H54 (cell line): ENCODE results near the gene TEPSIN.

Experiments
- DNase-seq: peaks from one replicate; pipeline ENCODE4 v3.0.0; 2011; ENCODE audit warnings: low spot score, mixed read lengths; ENCODE audit not compliant: insufficient read length
- FAIRE-seq: peaks from 3 replicates; lab custom pipeline; 2011; peaks lifted over from hg19 to GRCh38; lab: Jason Lieb, UNC
- POLR2A ChIP-seq: IDR thresholded peaks from 2 replicates; pipeline ENCODE4 v1.6.1; 2011; ENCODE audit warnings: low read depth, mild to moderate bottlenecking, low read length

Gene TEPSIN

DNA sequence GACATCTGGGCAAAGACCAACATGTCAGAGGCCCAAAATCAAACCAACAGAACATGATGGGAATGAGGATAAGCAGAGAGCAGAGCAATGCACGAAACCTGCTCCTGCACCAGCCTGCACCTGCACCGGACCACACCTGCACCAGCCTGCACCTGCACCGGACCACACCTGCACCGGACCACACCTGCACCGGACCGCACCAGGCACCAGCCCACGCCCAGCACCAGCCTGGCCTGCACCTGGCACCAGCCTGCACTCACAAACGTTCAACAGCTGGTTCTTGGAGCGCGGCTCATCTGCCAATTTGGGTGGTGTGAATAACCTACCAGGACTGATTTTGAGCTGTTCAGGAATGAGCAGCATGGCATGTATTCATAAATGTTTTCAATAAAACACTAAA is 34.3 kb downstream of the TEPSIN start:
- no peak for FAIRE-seq

DNA sequence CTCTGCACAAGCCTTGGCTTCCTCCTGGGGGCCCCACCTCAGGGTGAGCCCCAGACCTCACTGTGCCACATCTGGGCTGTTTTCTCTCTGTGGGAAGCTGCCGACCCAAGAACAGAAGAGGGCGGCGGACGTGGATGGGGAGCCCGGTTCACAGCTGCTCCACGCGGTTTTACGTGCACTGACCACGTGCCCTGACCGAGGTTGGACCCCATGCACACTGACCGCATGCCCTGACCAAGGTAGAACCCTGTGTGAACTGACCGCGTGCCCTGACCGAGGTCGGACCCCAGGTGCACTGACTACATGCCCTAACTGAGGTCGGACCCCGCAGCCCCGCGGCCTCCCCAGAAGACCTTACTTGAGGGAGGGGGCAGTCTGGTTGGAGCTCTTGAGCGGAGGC is 35.7 kb downstream of the TEPSIN start:
- no peak for TF ChIP-seq POLR2A
- DNase-seq, result no peak

More for the DNA sequence above, 34.3 kb downstream of the TEPSIN start:
- no peak for TF ChIP-seq POLR2A
- no peak for DNase-seq

DNA sequence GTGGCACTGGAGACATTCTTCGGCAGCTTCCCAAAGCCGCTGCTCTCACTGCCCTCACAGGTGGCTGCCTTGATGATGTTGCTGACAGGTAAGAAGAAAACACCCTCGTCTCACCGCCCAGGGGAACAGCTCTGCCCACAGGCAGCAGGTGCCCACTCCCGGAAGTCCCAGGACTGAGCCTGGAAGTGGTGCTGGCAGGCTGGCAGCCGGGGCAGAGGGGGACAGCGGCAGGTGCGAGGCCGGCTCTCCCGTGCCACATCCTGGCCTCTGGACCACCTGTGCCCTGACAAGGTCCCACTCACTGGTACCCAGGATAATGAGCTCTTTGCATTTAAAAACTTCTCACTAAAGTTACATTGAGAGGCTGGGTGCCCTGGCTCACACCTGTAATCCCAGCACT is 36.5 kb downstream of the TEPSIN start:
- FAIRE-seq (no peak), DNase-seq (no peak)
- TF ChIP-seq POLR2A, result no peak

More for the DNA sequence above, 35.7 kb downstream of the TEPSIN start:
- FAIRE-seq, result no peak

DNA sequence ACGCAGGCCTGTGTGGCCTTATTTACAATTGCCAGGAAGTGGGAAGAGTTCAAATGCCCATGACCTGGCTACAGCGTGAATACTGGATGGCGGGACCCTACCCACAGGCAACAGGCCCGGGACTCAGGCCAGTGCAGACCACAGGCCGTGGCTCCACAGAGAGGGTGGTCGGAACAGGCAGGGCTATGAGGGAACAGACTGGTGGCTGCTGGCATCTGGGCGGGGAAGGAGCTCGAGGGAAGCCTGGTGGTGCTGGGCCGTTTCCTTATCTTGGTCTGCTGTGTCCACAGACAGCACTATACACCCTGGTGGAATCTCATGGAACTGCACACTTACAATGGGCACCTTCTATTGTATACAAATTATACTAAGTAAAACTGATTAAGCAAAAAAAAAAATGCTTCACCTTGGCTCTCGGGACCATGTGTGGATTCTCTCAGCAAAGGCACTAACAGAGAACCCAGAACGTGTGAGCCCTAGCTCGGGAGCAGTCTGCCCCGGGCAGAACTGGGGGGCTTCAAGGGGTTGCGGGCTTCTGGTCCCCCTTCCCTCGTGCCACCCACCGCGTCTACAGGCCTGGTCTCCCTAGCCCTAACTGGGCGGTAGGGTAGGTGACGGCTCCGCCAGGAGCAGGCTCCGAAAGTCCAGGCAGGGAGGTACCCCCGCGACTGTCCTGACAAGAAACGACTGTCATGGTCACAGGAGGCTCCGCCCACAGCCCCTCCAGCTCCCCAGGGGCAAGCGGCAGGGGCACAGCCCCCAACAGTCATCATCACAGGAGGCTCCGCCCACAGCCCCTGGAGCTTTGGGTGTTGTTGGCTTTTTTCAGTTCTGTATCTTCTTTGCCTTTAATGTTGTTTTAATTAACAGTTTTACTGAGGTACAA is 37.9 kb downstream of the TEPSIN start:
- peak; percentile 41 for FAIRE-seq
- TF ChIP-seq POLR2A, result no peak

DNA sequence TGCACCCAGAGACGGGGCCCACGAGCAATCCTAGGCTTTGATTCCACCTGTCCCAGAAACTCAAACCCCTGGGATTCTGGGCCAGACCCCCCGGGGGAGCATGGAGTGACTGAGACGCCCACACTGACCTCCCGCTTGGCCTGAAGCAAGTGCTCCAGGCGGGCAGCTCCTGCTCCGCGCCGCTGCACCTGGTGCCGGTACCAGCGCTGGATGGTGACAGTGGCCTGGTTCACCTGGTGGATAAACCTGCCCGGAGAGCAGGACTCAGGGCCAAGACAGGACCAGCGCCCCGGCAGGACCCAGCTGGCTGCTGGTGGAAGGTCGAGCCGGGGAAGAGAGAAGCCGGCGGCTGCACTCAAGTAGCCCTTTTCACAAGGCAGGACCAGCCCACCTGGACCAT is 38.7 kb downstream of the TEPSIN start:
- no peak for DNase-seq
- no peak for TF ChIP-seq POLR2A
- no peak for FAIRE-seq

More for the DNA sequence above, 37.9 kb downstream of the TEPSIN start:
- DNase-seq, result peak; percentile 89

DNA sequence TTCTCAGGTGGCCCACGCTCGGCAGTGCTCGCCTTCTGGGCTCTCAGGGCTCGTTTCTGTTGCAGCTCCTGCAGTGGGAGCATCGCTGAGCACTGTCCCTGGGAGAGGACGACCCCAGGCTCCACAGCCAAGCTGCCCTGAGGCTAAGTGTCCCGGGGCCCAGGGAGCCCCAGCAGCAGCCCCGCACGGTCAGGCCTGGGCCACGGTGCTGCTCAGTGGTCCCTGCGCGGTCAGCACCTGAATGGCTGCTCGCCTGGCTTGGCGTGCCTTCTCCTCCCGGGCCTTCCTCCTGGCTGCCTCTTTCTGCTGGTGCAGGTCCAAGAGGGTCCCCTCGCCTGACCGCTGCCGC is 39.4 kb downstream of the TEPSIN start:
- no peak for DNase-seq
- FAIRE-seq, result no peak
- TF ChIP-seq POLR2A, result no peak

DNA sequence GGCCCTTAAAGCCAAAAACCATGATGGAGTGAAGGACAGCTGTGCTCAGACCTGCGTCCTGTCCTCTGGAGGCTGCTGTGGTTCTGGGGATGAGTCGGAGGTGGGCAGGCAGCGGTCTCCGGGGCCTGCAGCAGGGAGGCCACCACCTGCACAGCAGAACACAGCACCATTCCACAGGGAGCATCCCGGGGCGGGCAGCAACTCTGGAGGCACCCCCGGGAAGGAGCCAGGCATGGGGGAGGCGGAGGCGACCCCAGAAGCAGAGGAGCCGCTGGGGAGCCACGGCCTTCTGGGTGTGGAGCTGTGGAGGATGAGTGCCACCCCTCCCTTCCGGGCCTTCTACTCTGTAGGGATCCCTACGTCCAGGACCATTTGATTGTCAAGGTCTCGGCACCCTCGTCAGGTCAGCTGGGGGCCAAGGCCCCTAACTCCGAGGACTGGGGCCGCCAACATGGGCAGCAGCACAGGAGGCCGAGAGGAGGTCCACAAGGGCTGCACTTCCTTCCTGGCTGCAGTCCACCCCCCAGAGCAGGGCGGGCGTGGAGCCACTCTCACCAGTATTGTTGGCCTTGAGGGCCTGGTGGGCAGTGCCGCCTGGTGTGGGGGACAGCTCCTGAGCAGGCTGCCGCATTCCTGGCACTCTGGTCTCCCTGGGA is 39.9 kb downstream of the TEPSIN start:
- DNase-seq, result no peak
- no peak for FAIRE-seq
- TF ChIP-seq POLR2A, result no peak

DNA sequence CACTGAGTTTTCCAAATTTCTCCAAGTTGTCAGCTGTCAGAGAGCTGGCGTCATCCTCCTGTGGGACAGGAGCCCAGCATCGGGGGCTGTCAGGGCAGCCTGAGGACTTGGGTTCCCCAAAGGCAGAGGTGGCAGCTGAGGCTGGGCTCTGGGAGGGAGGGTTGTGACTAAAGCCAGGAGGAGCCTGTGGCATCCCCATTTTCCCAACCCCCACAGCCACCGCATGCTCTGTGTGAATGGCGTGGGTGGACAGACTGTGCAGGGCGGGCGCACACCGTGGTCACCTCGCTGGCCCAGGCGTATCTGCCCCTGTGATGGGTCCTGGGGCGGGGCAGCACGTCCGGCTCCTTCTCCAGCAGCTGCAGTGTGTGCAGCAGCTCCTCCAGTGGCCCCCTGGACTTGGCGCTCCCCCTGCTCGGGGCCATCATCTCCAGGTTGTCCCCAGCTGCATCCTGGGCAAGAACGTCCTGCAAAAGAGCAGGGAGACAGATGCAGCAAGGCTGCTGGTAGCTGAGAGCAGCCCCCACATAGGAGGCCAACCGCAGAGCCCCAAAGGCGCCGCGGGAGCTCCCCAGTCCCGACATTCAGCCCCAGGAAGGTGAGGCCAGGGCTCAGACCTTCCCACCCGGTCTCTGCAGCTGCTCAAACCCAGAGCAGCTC is 40.9 kb downstream of the TEPSIN start:
- FAIRE-seq (no peak), DNase-seq (no peak)
- no peak for TF ChIP-seq POLR2A

DNA sequence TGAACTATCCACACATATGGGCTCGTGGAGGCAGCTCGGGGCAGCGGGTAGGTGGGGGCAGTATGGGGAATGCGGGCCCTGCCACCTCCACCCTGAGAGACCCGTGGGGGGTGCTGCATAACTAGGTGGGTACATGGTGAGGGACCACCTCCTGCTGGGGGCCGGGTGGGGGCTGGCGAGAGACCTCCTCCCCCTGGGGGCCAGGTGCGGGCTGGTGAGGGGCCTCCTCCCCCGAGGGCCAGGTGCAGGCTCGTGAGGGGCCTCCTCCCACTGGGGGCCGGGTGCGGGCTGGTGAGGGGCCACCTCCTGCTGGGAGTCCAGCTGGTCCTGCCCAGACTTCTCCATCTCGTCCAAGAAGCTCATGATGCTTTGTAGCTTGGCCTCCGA is 41.5 kb downstream of the TEPSIN start:
- TF ChIP-seq POLR2A, result no peak
- DNase-seq (no peak), FAIRE-seq (no peak)

DNA sequence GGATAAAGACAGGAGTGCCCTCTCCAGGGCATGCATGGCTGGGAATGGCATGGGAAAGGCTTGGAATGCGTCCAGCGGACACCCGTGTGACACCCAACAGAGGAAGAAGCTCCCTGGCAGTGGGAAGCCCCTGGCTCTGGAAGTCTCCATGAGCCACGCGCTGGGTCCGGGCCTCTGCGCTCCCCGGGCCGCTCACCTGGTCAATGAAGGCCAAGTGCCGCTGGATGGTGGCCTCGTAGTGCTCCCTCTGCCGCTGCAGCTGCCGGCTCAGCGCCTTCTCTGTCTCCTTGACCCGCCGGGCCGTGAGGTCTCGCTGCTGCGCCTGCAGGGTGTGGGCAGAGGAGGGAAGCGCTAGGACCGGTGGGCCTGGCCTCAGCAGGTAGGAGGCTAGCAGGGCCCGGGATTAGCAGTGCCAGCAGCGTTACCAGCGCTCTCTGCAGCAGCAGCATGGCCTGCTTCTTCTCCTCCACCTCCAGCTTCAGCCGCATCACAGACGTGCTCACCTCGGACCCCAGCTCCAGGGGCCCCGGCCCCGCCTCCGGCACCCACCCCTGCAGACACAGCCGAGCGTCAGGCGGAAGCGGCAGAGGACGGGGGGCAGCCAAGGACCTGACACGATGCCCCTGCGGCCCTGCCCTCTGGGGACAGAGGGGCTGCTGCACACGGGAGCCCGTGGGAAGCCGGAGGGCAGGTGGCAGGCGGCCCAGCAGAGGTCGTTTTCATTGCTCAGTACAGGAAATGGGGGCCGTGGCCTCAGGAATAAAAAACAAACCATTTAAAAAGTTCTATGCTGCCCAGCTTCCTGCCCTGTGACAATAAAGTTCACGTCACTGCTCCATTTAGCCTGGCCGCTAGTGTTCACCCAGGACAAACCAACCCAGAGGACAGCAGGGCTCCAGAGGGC is 42.1 kb downstream of the TEPSIN start:
- FAIRE-seq (no peak), DNase-seq (no peak)
- no peak for TF ChIP-seq POLR2A

DNA sequence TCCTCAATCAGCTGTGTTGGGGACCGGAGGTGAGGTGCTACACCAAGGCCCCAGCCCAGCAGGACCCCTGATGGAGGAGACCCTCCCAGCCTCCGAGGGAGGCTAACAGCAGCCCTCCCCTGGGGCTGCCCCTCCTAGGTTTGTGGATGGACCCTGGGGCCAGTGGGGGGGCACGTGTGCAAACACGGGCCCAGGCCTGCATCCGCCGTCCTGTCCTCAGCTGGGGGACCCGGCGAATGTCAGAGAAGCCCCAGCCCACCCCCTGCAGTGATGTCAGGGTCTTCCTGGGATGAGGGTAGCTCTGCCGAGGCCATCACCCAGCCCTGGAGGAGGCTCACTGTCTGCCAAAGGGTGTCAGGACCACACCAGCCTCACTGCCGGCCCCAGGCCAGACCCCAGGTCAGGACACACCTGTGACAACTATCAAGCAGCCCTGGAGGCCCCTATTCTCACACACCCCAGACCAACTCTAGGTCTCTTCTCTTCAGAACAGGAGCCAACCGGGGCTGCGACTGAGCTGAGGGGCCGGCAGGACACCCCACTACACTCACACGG is 42.8 kb downstream of the TEPSIN start:
- no peak for FAIRE-seq

DNA sequence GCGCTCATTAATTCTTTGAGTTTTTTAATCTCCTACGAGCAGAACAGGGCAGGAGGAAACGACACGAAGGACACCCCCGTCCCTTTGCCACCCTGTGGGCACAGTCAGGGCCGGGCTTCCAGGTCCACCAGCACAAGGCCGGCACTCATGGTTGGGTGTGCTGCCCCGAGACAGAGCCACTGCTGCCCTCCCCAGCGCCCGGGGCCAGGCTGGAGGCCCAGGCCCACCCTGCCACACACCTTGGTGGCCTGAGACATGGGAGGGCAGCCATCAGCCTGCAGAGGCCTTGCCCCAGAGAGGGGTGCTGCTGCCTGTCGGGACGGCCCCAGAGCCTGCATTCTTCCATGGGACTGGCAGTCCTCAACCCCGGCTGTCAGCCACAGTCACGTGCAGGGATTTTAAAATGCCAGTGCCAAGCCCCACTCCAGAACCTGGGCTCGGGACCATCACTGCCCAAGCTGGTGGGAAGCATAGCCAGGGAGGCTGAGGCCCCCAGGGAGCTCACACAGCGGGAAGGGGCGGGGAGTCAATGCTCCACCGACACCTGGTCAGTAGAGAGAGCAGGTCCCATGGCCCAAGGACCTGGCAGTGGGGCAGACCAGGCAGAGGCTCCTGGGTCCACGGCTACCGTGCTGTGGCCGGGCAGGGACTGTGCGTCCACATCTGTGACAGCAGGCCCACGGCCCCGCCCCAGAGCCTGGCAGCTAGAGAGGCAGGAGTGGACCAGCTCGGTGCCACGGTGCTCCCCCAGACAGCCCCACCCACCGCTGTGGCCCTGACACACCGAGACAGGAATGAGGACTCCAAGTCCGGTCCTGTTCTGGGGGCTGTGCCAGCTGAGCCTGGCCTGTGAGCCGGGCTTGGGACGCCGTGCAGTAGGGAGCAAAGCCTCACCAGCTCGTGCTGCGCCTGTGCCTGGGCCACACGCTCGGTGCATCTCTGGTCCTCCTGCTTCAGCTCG is 43.6 kb downstream of the TEPSIN start:
- no peak for FAIRE-seq
- no peak for TF ChIP-seq POLR2A
- DNase-seq, result no peak

More for the DNA sequence above, 42.8 kb downstream of the TEPSIN start:
- DNase-seq, result no peak
- no peak for TF ChIP-seq POLR2A

DNA sequence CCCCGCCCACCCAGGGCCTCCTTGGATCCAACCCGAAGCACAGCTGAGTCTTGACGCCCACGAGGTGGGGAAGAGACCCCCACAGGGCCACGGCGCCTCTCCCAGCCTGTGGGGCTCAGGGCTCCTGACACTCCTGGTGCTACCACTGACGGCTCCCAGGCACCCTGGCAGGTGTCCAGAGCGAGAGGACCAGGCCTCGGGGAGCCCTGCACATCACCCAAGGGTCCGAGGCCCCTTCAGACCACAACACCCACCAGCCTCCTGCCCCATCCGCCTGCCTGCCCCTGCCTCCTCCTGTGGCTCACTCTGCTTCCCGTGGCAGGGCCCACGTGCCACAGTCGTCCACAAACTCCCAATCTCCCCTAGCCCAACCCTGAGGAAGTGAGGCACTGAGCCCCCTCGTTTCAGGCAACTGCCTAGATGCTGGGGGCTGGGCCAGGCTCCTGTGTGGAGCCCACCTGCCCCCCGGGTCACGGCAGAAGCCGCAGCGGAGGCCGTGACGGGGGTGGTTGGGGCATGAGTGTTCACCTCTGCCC is 44.6 kb downstream of the TEPSIN start:
- TF ChIP-seq POLR2A, result no peak
- DNase-seq (no peak), FAIRE-seq (no peak)
